Measurements from ENCODE around the gene CBR3.
"Not testable (repeated sequence)": the region's sequence is repeated elsewhere in the genome, so short reads cannot be mapped to it uniquely, and the experiment has no call there.

DNA sequence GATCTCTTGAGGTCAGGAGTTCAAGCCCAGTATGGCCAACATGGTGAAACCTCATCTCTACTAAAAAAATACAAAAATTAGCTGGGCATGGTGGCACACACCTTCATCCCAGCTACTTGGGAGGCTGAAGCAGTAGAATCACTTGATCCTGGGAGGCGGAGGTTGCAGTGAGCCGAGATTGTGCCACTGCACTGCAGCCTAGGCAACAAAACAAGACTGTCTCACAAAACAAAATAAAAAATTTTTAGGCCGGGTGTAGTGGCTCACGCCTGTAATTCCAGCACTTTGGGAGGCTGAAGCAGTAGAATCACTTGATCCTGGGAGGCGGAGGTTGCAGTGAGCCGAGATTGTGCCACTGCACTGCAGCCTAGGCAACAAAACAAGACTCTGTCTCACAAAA lies 9.4 kb downstream of the CBR3 start:
- TF ChIP-seq, protein P1, sequence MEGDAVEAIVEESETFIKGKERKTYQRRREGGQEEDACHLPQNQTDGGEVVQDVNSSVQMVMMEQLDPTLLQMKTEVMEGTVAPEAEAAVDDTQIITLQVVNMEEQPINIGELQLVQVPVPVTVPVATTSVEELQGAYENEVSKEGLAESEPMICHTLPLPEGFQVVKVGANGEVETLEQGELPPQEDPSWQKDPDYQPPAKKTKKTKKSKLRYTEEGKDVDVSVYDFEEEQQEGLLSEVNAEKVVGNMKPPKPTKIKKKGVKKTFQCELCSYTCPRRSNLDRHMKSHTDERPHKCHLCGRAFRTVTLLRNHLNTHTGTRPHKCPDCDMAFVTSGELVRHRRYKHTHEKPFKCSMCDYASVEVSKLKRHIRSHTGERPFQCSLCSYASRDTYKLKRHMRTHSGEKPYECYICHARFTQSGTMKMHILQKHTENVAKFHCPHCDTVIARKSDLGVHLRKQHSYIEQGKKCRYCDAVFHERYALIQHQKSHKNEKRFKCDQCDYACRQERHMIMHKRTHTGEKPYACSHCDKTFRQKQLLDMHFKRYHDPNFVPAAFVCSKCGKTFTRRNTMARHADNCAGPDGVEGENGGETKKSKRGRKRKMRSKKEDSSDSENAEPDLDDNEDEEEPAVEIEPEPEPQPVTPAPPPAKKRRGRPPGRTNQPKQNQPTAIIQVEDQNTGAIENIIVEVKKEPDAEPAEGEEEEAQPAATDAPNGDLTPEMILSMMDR (IDR thresholded peaks at IDR 0.05; ENCODE audit: insufficient read depth, low read length, poor library complexity, severe bottlenecking): not testable (repeated sequence)
- TF ChIP-seq EZH2phosphoT487 (conservative IDR thresholded peaks at IDR 0.05; ENCODE audit: low read length): not testable (repeated sequence)
